ENCODE results near the gene SLC9A9. TPM values are rescaled to one million over a fixed set of nuclear protein-coding genes. Genes with fewer than 3 reads are reported as not detected.
A peak's percentile ranks its signal among the peaks of the same experiment; 100 is the strongest.

The SLC9A9 gene
- polyA plus RNA-seq, 1 of the 3 experiments (the other 2 are of a cell fraction) = 0.05 TPM

- Histone ChIP-seq H2AFZ (ENCODE audit: low read depth) (no peak overlapping the region), H3K36me3 (replicated peaks in 1 of 2; ENCODE audit: control insufficient read depth in 1 of 2, insufficient read depth in 2 of 2, low read length in 1 of 2) (no peaks in the 10 kb centered on the region), H3K4me1 (ENCODE audit: control insufficient read depth in 1 of 2, insufficient read depth in 2 of 2, low read depth in 1 of 2, low read length in 1 of 2) (peaks cover 0 to 5% of the 10 kb centered on the region in 2 experiments; a peak in 1 of 4 replicates), H3K4me3 (ENCODE audit: low read depth in 2 of 2, low read length in 1 of 2) (no peak overlapping the region), H3K9ac (no peak overlapping the region), H3K27ac (ENCODE audit: low read depth in 2 of 2, low read length in 1 of 2) (no peak overlapping the region), H3K4me2 (no peak overlapping the region), H3K27me3 (ENCODE audit: insufficient read depth) (no peaks in the 10 kb centered on the region; the same call in 1 of the 2 replicates), H3K9me3 (no peaks in the 10 kb centered on the region), H4K20me1 (ENCODE audit: insufficient read depth) (no peaks in the 10 kb centered on the region), H3K79me2 (ENCODE audit: insufficient read depth) (no peaks in the 10 kb centered on the region), H3F3A (replicated peaks; ENCODE audit: insufficient read depth) (no peaks in the 10 kb centered on the region), H3K9me2 (no peaks in the 10 kb centered on the region)
- 49% methylated on average over 5 of the region's 5 CpGs for WGBS (ENCODE audit: low lambda C conversion rate)
- CTCF ChIA-PET = no interaction called here
- POLR2A ChIA-PET = no interaction called here
- DNase-seq = no peak
- no peak for TF ChIP-seq MAX (IDR thresholded peaks at IDR 0.05; ENCODE audit: low read depth)
- no peak for TF ChIP-seq SMC3 (IDR thresholded peaks at IDR 0.05; ENCODE audit: low read depth, low read length)
- no peak for TF ChIP-seq YY1 (IDR thresholded peaks at IDR 0.05; ENCODE audit: low read depth)
- TF ChIP-seq, protein P1, sequence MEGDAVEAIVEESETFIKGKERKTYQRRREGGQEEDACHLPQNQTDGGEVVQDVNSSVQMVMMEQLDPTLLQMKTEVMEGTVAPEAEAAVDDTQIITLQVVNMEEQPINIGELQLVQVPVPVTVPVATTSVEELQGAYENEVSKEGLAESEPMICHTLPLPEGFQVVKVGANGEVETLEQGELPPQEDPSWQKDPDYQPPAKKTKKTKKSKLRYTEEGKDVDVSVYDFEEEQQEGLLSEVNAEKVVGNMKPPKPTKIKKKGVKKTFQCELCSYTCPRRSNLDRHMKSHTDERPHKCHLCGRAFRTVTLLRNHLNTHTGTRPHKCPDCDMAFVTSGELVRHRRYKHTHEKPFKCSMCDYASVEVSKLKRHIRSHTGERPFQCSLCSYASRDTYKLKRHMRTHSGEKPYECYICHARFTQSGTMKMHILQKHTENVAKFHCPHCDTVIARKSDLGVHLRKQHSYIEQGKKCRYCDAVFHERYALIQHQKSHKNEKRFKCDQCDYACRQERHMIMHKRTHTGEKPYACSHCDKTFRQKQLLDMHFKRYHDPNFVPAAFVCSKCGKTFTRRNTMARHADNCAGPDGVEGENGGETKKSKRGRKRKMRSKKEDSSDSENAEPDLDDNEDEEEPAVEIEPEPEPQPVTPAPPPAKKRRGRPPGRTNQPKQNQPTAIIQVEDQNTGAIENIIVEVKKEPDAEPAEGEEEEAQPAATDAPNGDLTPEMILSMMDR (IDR thresholded peaks at IDR 0.05) = no peak
- TF ChIP-seq, protein P2, sequence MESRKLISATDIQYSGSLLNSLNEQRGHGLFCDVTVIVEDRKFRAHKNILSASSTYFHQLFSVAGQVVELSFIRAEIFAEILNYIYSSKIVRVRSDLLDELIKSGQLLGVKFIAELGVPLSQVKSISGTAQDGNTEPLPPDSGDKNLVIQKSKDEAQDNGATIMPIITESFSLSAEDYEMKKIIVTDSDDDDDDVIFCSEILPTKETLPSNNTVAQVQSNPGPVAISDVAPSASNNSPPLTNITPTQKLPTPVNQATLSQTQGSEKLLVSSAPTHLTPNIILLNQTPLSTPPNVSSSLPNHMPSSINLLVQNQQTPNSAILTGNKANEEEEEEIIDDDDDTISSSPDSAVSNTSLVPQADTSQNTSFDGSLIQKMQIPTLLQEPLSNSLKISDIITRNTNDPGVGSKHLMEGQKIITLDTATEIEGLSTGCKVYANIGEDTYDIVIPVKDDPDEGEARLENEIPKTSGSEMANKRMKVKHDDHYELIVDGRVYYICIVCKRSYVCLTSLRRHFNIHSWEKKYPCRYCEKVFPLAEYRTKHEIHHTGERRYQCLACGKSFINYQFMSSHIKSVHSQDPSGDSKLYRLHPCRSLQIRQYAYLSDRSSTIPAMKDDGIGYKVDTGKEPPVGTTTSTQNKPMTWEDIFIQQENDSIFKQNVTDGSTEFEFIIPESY (IDR thresholded peaks at IDR 0.05; ENCODE audit: borderline replicate concordance, low read depth) = no peak
- TF ChIP-seq, protein P3, sequence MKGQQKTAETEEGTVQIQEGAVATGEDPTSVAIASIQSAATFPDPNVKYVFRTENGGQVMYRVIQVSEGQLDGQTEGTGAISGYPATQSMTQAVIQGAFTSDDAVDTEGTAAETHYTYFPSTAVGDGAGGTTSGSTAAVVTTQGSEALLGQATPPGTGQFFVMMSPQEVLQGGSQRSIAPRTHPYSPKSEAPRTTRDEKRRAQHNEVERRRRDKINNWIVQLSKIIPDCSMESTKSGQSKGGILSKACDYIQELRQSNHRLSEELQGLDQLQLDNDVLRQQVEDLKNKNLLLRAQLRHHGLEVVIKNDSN (IDR thresholded peaks at IDR 0.05; ENCODE audit: borderline replicate concordance, low read depth) = no peak
- TF ChIP-seq GABPA (IDR thresholded peaks at IDR 0.05; ENCODE audit: low read depth) = no peak
- no peak for TF ChIP-seq JUND (IDR thresholded peaks at IDR 0.05)
- no peak for TF ChIP-seq TCF12 (IDR thresholded peaks at IDR 0.05)
- TF ChIP-seq RCOR1 (IDR thresholded peaks at IDR 0.05; ENCODE audit: low read length) = no peak
- no peak for TF ChIP-seq ELF1 (IDR thresholded peaks at IDR 0.05)
- TF ChIP-seq RAD21 (IDR thresholded peaks at IDR 0.05; ENCODE audit: low read length) = no peak
Measured at GRCh38 chr3:143315766-143316165, 532.5 kb downstream of the SLC9A9 start.

DNA sequence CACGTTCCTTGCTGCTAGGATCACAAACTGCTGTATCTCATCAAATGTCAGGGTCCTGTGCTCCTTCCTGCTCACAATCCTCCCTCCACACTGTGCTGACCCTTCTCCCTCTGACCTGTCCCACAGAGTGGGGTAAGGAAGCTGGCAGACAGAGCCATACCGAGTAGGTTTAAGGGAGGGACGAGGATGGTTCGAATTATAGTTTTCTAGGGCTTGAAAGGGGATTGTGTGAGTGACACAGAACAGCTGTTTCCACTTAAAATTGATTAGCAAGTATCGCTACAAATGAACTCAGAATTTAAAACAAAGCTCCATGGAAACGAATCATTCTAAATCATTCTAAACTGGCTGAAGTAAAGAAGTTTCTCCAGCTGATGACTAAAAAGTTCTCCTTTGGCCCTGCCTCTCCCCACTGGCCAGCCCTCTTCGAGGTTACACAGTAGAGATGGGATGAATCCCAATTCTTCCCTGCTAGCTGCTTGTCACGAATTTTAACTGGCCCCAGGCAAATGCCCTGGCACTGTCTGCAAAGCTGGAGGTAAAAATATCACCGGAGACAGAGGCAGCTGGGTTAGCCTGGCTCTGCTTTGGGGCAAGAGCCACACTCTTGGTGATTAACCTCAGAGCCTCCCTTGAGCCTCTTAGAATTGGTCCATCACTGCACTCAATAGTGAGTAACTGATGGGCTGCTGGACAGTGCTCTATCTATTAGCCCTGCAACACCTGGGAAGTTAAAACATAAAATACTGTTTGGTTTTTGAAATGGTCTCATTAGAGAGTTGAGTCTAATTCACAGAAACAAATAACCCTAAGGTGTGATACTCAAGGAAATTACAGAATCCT lies 533.8 kb downstream of the SLC9A9 start:
- Histone ChIP-seq H3K27ac (ENCODE audit: low read depth in 2 of 2, low read length in 1 of 2) (no peak overlapping the region), H3K79me2 (ENCODE audit: insufficient read depth) (no peaks in the 10 kb centered on the region), H2AFZ (ENCODE audit: low read depth) (0 out of 2 replicates have a peak overlapping the region, but pooled peaks have one; percentile 26), H3K36me3 (replicated peaks in 1 of 2; ENCODE audit: control insufficient read depth in 1 of 2, insufficient read depth in 2 of 2, low read length in 1 of 2) (no peaks in the 10 kb centered on the region), H3K4me1 (ENCODE audit: control insufficient read depth in 1 of 2, insufficient read depth in 2 of 2, low read depth in 1 of 2, low read length in 1 of 2) (peaks cover 0 to 5% of the 10 kb centered on the region in 2 experiments; a peak in 1 of 4 replicates), H4K20me1 (ENCODE audit: insufficient read depth) (no peaks in the 10 kb centered on the region), H3K4me3 (ENCODE audit: low read depth in 2 of 2, low read length in 1 of 2) (no peak overlapping the region), H3K27me3 (ENCODE audit: insufficient read depth) (no peaks in the 10 kb centered on the region; the same call in 1 of the 2 replicates), H3K9ac (no peak overlapping the region), H3K4me2 (no peak overlapping the region), H3K9me3 (no peaks in the 10 kb centered on the region), H3F3A (replicated peaks; ENCODE audit: insufficient read depth) (no peaks in the 10 kb centered on the region), H3K9me2 (no peaks in the 10 kb centered on the region)
- WGBS (ENCODE audit: low lambda C conversion rate) = 7% methylated on average over 9 of the region's 9 CpGs
- no peak for TF ChIP-seq POLR2AphosphoS5 (IDR thresholded peaks at IDR 0.05; ENCODE audit: low read depth, low read length)
- TF ChIP-seq, protein P4, sequence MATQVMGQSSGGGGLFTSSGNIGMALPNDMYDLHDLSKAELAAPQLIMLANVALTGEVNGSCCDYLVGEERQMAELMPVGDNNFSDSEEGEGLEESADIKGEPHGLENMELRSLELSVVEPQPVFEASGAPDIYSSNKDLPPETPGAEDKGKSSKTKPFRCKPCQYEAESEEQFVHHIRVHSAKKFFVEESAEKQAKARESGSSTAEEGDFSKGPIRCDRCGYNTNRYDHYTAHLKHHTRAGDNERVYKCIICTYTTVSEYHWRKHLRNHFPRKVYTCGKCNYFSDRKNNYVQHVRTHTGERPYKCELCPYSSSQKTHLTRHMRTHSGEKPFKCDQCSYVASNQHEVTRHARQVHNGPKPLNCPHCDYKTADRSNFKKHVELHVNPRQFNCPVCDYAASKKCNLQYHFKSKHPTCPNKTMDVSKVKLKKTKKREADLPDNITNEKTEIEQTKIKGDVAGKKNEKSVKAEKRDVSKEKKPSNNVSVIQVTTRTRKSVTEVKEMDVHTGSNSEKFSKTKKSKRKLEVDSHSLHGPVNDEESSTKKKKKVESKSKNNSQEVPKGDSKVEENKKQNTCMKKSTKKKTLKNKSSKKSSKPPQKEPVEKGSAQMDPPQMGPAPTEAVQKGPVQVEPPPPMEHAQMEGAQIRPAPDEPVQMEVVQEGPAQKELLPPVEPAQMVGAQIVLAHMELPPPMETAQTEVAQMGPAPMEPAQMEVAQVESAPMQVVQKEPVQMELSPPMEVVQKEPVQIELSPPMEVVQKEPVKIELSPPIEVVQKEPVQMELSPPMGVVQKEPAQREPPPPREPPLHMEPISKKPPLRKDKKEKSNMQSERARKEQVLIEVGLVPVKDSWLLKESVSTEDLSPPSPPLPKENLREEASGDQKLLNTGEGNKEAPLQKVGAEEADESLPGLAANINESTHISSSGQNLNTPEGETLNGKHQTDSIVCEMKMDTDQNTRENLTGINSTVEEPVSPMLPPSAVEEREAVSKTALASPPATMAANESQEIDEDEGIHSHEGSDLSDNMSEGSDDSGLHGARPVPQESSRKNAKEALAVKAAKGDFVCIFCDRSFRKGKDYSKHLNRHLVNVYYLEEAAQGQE (IDR thresholded peaks at IDR 0.05; ENCODE audit: low read depth, low read length) = peak; percentile 51; the same call in 1 of the 2 replicates
- TF ChIP-seq RCOR1 (IDR thresholded peaks at IDR 0.05; ENCODE audit: low read length) = no peak
- peak; percentile 54 for TF ChIP-seq TCF12 (IDR thresholded peaks at IDR 0.05)
- ChIA-PET CTCF (no interaction called here), POLR2A (no interaction called here)
- no peak for DNase-seq

Data from SK-N-SH (cell line).